NCI-H146 (cell line): Measurements from ENCODE around the gene ANKRD34A.

Source experiments
- DNase-seq: peaks from one replicate; lab custom pipeline; 2025; lab: John Stamatoyannopoulos, UW

The ANKRD34A gene

GRCh38 chr1:145965119-145965744, 857 bp upstream of the ANKRD34A start:
- no peak for DNase-seq

- DNase-seq = peak; percentile 41
These were observed 933 bp downstream of the ANKRD34A start for GRCh38 chr1:145963265-145964019.

- DNase-seq = peak; percentile 19
These were observed 1.9 kb downstream of the ANKRD34A start for GRCh38 chr1:145962157-145963102.

DNA sequence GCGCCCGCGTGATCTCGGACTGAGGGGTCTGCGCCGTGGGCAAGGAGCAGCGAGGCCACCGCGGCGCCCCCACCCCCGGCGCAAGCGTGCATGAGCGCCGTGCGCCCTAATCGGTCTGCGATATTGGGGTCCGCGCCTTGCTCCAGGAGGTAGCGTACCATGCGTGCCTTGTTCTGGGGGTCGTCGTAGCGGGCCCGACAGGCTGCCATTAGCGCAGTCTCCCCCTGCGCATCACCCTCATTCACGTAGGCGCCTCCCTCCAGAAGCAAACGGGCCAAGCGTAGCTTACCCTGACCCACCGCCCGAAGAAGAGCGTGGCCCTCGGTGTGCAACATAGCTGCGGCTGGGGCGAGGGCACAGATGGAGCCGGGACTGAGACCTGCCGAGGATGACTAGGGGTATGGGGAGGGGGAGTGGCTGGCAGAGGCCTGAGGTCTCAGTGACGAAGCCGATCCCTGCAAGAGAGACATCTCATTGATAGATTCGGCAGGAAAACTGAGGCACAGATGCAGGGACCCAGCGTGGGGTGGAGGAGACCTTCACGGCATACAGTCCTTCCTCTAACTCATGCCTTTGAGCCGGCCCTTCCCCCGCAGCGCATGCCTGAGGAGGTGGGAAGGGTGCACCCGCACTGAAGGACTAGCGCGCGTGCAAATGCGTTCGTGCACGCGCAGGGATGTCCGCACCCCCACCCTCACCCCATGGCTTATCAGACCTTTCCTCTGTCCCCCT, 2.8 kb downstream of the ANKRD34A start:
- peak; percentile 39 for DNase-seq

- peak; percentile 34 for DNase-seq
These were observed 3.3 kb downstream of the ANKRD34A start for GRCh38 chr1:145961109-145961424.

DNA sequence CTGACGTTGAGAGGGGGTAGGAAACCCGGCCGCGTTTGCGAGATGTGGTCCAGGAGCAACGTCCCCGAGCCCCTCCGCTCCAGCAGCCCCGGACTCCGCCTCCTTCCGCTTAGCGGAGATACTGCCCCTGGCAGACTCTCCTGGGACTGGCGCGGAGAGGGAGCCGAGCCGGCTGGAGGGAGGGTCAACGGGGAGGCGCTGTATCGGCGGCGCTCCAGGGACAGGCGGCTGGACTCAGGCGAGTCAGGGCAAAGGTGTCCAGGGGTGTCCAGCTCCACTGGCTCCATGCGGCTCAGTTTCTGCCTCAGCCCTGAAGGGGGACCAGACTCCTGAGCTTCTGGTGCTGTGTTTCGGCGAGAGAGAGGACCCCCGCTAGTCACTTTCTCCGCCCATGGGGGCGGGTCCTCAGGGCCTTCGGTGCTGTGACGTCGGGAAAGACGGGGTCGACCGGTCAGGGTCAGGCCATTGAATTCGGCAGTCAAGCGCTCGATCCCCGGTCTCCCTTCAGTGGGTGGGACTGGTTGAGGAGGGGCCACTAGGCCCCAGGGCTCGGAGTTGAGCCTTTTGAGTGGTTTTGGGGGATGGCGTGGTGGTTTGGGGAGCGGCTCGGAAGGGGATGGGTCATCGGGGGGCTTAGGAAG, 3.8 kb downstream of the ANKRD34A start:
- DNase-seq = peak; percentile 83

GRCh38 chr1:145959957-145960467, 4.4 kb downstream of the ANKRD34A start:
- DNase-seq = no peak

- no peak for DNase-seq
These were observed 5.0 kb downstream of the ANKRD34A start for GRCh38 chr1:145959333-145959732.

DNA sequence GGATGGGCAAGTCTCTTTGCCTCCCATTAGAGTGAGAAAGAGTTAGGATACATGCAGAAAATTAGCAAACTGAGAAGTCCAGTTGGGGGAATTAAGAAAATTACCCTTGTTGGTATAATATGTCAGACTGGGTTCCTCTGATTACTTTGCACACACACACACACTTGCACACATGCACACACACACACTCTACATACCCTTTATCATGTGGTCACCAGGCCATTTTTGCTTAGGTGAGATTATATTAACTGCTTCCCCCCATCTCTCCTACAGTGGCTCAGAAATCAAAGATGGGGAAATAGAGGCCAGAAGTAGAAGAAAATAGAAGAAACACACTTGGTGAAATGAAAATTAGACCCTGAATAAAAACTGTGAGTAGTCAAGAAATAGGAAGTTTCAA, 5.6 kb downstream of the ANKRD34A start:
- DNase-seq = no peak

DNA sequence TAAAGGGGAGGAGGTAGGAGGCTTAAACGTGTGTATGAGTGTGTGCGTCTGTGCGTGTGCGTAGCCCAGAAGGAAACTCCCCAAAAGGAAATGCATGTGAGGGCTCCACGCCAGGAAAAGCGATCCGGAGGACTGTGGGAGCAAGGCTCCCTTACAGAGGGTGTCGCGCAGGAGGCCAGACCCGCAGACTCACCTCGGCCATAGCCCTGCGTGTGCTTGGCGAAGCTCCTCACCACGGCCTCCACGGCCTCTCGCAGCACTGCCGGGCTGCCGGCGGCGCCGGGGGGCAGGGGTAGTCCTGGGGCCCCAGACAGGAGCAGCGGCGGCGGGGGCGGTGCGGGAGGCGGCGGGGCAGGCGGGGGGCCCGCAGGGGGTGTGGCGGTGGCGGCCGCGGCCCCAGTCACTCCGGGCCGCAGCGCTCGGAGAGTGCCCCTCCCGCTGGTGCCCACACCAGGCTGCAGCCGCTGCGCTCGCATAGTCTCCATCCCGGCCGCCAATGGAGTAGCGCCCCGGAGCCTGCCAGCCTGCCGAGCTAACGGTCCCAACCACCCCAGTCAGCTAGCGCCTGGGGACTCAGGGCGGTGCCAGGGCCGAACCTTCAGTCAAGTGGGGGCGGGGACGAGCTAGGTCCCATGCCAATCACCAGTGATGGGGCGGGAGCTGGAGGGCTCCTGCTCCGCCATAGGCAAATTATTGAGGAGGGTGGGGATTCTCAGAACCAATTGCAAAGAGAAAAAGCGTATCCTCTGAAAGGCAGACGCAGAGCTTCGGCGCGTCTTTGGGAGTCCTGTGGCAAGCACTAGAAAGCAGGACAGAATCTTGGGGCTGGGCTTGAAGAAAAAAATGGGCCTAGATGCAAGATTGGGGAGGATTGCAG, 6.7 kb downstream of the ANKRD34A start, which contains the start of gene LIX1L:
Gene LIX1L (minus strand): TSS at position 575 of the 877 bp plus-strand sequence. CDS start 90 bp downstream, at position 485.
- DNase-seq = peak; percentile 96

DNA sequence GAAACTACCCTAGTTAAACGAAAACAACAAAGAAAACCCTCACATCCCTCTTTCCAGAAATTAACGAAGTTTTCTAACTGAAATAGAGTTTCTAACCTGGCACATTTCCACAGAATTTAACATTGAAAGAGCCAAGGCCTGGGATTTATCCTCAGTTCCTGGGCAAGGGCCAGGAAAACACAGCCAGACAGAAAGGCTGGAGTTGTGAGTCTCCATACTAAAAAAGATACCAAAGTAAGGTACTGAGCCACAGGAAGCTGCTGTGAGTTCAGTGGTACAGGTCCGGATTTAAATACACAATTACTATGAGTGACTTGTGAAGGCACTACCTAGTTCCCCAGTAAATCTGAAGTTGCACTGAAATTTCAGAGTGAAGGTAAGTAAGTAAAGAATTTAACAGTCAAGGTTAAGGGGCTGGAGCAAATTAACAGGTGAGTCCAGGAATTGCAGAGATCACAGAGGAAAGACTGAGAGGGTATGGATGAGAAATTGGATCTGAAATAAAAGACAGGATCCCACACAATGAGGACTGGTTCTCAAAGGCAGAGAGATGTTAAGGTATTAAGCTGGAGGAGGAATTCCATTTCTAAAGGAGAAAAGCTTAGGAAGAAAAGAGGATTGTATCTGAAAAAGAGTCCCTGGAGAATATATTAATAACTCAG, 7.5 kb downstream of the ANKRD34A start:
- DNase-seq = no peak

GRCh38 chr1:145956361-145956760, 8.0 kb downstream of the ANKRD34A start:
- DNase-seq = no peak

- DNase-seq = no peak
These were observed 8.9 kb downstream of the ANKRD34A start for GRCh38 chr1:145955436-145955835.

- DNase-seq = no peak
These were observed 10.5 kb downstream of the ANKRD34A start for GRCh38 chr1:145953861-145954260.

GRCh38 chr1:145952903-145953302, 11.5 kb downstream of the ANKRD34A start:
- no peak for DNase-seq

GRCh38 chr1:145951526-145951925, 12.8 kb downstream of the ANKRD34A start:
- no peak for DNase-seq

DNA sequence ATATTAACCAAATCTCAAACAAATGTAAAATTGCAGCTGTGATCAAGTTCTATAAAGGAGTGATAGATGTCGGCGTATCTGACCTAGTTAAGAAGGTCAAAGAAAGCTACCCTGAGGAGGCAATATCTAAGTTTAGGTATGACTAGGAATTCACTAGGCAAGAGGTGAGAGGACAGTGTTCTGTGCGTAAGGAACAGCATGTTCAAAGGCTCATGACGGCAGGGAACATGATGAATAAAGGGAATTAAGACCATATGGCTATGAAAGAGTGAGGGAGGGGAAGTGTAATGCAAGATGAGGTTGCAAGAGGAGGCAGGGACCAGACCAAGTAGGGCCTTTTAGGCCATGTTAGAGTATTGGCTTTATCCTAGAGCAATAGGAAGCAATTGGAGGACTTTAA, 15.2 kb downstream of the ANKRD34A start:
- no peak for DNase-seq

GRCh38 chr1:145947551-145947950, 16.8 kb downstream of the ANKRD34A start:
- no peak for DNase-seq

DNA sequence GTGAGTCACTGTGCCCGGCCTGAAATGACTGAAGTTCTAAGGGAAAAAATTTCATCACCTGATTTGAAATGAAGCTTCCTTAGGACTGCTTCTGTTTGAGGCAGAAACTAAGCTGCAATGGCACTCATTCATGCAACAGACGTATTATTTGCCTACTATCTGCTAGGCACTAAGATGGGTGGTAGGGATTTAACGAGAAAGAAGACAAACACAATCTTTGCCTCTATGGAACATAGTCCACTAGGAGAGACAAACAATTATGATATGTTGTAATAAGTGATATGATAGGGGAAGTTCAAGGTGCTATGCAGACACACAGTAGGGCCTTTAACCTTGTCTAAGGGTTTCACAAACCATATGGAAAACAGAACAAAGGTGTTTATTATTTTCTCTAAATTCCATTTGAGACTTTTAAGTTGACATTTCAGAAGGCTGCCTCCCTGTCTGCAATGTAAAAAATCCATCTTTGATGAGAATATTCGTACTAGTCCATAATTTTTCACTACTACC, 17.8 kb downstream of the ANKRD34A start:
- no peak for DNase-seq
